Stimulated activated CD8-positive, alpha-beta memory T cell treated with anti-CD3 and anti-CD28 coated beads, Interleukin-7, amount 100 ng/mL, for 1 hour (primary cell): ENCODE measurements around the gene PIGL.
A peak's percentile ranks its signal among the peaks of the same experiment; 100 is the strongest.

Experiments used
- DNase-seq, 2 donors: peaks; one replicate each; pipeline ENCODE4 v3.0.0-alpha.2; 2020; ENCODE audit warnings: low read depth in 2 of 2

Gene PIGL

GRCh38 chr17:16352667-16353316, 135.8 kb downstream of the PIGL start:
- peak in 1 of 2 donors; percentile 2 for DNase-seq

DNA sequence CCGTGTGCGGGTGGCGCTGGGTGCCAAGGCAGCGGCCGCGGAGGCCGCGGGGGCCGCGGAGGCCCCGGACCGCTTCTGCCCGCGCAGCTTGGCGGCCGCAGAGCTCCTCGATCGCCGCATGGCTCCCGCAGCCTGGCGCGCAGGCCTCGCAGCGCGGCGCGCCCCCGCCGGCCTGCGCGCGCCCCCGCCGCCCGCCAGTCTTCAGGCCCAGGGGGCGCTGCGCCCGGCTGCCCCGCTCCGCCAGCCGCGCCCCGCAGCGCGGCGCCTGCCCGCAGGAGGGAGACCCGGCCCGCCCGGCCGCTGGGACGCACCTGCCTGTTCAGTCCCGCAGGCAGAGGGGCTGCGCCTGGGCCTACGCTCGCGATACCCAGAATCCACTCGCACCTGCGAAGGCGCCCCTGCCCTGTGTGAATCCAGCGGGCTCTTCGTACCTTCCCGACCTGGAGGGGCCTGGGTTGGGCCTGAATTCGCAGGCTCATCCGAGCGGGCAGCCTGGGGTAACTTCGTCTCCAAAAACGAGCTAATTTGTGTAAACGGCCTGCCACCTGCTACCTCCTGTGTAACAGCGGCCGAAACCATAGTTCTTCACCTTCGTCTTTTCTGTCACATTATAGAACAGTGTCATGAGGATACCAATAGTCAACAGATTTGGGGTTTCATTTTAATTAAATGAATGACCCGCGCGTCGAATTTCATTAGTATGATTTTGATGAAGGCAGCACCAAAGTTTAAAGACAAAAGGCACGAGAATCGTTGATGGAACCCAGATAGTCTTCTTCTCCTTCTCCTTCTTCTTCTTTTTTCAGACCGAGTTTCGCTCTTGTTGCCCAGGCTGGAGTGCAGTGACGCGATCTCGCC, 136.5 kb downstream of the PIGL start, which contains the start of gene CENPV:
TSS of gene CENPV (minus strand) at position 153 of the 858 bp plus-strand sequence. CDS start at position 120, 33 bp downstream.
- DNase-seq = peak; percentile 39 to 43

DNA sequence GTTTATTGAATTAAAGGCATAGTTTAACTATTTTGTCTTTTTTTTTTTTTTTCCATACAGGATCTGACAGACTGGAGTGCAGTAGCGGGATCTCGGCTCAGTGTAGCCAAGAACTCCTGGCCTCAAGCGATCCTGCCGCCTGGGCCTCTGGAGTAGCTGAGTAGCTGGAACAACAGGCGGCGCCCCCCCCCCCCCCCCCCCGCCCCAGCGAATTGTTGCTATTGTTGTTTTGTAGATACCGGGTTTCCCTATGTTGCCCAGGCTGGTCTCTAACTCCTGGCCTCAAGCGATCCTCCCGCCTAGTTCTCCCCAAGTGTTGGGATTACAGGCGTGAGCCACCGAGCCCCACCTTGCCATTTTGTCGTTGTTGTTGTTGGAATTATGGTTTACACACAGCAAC, 137.6 kb downstream of the PIGL start:
- no peak for DNase-seq

GRCh38 chr17:16358394-16358793, 141.4 kb downstream of the PIGL start:
- DNase-seq = no peak

DNA sequence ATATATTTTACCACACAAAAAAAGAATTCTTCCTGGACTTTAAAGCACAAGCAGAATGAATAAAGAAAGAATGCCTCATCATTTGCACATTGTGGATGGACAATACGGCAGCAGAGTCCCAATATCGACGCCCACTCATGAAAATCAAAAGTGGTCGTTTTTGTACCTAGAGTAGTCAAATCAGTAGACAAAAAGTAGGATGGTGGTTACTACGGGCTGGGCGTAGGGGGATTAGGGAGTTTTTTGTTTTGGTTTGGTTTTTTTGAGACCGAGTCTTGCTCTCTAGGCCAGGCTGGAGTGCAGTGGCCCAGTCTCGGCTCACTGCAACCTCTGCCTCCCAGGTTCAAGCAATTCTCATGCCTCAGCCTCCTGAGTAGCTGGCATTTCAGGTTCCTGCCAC, 144.9 kb downstream of the PIGL start:
- DNase-seq = no peak

- DNase-seq = peak; percentile 51 to 62
Observed at GRCh38 chr17:16363749-16364536, 146.9 kb downstream of the PIGL start.

DNA sequence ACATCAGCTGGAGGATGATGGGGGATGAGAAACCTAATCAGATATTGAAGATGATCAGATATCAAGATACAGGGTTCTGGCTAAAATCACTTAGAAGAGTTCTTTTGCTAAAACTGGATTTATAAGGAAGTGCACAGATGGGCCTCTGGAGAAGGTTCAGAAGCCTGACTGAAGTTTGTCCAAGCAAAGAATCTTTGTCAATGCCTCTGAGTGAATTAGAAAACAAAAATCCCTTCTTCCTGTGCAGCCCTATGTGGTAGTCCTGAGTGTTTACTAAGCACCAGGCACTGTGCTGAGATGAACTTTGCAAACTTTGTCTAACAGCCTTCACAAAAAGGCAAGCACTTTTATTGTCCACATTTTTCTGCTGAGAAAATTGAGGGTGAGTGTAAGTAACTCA, 147.6 kb downstream of the PIGL start:
- no peak for DNase-seq

- no peak for DNase-seq
Observed at GRCh38 chr17:16371742-16372141, 154.7 kb downstream of the PIGL start.

GRCh38 chr17:16374146-16374938, 157.3 kb downstream of the PIGL start:
- no peak for DNase-seq
